Esophagus mucosa (tissue), 1 donor: ENCODE results near the gene HOXA11. TPM values are rescaled to one million over a fixed set of nuclear protein-coding genes. Genes with fewer than 3 reads are reported as not detected.
A peak's percentile ranks its signal among the peaks of the same experiment; 100 is the strongest.

Experiments
- ATAC-seq: fragments of 200-7000 bp; cut with Tn5 transposase; one replicate; pipeline ENCODE4 v1.9.1; 2020
- total RNA-seq: library from RNA; stranded (reverse); gene quantifications from one replicate; pipeline ENCODE4 v1.2.4, GENCODE V29; 2023
- donor health status: DM: yes; HTN: yes; CAD: no.

The HOXA11 gene
- total RNA-seq, 1 donor from 2014 or later: not detected

- ATAC-seq: no peak
Observed at GRCh38 chr7:27205325-27206280, 20.6 kb upstream of the HOXA11 start.

GRCh38 chr7:27204851-27205322, 19.9 kb upstream of the HOXA11 start:
- ATAC-seq: no peak

- no peak for ATAC-seq
Observed at GRCh38 chr7:27203964-27204594, 19.0 kb upstream of the HOXA11 start.

GRCh38 chr7:27203365-27203953, 18.4 kb upstream of the HOXA11 start:
- no peak for ATAC-seq

GRCh38 chr7:27202862-27203134, 17.8 kb upstream of the HOXA11 start:
- no peak for ATAC-seq

- ATAC-seq: no peak
Observed at GRCh38 chr7:27202018-27202861, 17.2 kb upstream of the HOXA11 start.

GRCh38 chr7:27201580-27202017, 16.6 kb upstream of the HOXA11 start:
- ATAC-seq: no peak

- ATAC-seq: peak; percentile 13
Observed at GRCh38 chr7:27200761-27201579, 15.9 kb upstream of the HOXA11 start.

- peak; percentile 59 for ATAC-seq
Observed at GRCh38 chr7:27199849-27200760, 15.1 kb upstream of the HOXA11 start, which contains the start of gene HOXA13. Gene HOXA13 (minus strand): TSS chr7:27200091. CDS start chr7:27200077, 14 bp downstream.

- peak; percentile 17 for ATAC-seq
Observed at GRCh38 chr7:27198871-27199801, 14.1 kb upstream of the HOXA11 start.

- ATAC-seq: no peak
Observed at GRCh38 chr7:27198138-27198841, 13.3 kb upstream of the HOXA11 start.

GRCh38 chr7:27197137-27198042, 12.4 kb upstream of the HOXA11 start:
- no peak for ATAC-seq

GRCh38 chr7:27196287-27196767, 11.3 kb upstream of the HOXA11 start:
- peak; percentile 19 for ATAC-seq

GRCh38 chr7:27194686-27195379, 9.8 kb upstream of the HOXA11 start:
- no peak for ATAC-seq

GRCh38 chr7:27194002-27194352, 8.9 kb upstream of the HOXA11 start:
- no peak for ATAC-seq

GRCh38 chr7:27193335-27194001, 8.4 kb upstream of the HOXA11 start:
- ATAC-seq: no peak
